Measurements from ENCODE around the gene NELL2. TPM values are rescaled to one million over a fixed set of nuclear protein-coding genes. Genes with fewer than 3 reads are reported as not detected.
A peak's percentile ranks its signal among the peaks of the same experiment; 100 is the strongest.

The NELL2 gene
- total RNA-seq, 4 donors from 2014 or later: 2.6 to 32.3 (median 11.9) TPM

DNA sequence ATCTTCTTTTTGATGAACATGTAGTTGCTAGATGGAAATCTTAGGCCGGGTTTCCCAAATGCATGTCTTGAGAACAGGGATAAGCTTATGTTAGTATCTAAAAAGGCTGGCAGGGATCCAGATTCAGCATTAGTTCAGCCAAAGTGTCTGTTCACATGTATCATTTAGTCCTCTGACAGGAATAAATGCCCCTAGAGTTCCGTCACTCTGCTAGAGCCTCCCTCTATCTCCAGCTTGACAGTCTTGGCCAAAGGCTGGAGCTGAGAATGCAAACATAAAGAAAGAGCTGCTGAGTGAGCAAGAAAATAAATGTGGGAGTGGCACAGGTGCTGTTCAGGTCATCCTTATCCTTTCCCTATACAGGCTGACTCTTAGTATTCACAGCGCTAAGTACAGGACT is 13.8 kb upstream of the NELL2 start:
- intact Hi-C loops (cut with DNase I; ENCODE audit: low total_unique reads): no loop called here
- no peak overlapping the region for H3K4me3 ChIP-seq (ENCODE audit: low read depth, poor library complexity, severe bottlenecking)
- DNase-seq (ENCODE audit: low spot score in 2 of 2): no peak
- TF ChIP-seq, protein P1, sequence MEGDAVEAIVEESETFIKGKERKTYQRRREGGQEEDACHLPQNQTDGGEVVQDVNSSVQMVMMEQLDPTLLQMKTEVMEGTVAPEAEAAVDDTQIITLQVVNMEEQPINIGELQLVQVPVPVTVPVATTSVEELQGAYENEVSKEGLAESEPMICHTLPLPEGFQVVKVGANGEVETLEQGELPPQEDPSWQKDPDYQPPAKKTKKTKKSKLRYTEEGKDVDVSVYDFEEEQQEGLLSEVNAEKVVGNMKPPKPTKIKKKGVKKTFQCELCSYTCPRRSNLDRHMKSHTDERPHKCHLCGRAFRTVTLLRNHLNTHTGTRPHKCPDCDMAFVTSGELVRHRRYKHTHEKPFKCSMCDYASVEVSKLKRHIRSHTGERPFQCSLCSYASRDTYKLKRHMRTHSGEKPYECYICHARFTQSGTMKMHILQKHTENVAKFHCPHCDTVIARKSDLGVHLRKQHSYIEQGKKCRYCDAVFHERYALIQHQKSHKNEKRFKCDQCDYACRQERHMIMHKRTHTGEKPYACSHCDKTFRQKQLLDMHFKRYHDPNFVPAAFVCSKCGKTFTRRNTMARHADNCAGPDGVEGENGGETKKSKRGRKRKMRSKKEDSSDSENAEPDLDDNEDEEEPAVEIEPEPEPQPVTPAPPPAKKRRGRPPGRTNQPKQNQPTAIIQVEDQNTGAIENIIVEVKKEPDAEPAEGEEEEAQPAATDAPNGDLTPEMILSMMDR (IDR thresholded peaks at IDR 0.05): no peak
- no peak for TF ChIP-seq POLR2A (IDR thresholded peaks at IDR 0.05)
- 74 to 80% methylated on average over 3 of the region's 3 CpGs for WGBS, 2 donors

DNA sequence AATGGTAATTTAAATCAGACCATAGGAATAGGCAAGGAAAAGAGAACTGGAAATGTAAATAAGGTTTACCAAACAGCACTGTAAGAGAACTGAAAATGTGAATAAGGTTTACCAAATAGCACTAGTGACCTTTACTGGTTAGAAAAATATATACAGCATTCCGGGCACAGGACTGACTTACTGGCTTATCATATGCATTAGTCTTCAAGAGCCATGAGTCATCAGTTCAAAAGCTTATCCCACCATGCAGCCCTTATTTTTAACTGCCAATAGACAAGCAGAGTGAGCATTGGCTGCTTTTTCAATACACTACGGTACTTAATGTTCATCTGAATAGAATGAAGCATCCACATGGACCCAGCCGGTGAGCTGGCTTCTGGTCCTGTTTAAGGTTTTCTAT is 13.0 kb upstream of the NELL2 start:
- 86 to 95% methylated on average over 3 of the region's 3 CpGs for WGBS, 2 donors
- intact Hi-C loops (cut with DNase I; ENCODE audit: low total_unique reads): no loop called here
- TF ChIP-seq, protein P1 (IDR thresholded peaks at IDR 0.05): no peak
- no peak for TF ChIP-seq POLR2A (IDR thresholded peaks at IDR 0.05)
- no peak for DNase-seq (ENCODE audit: low spot score in 2 of 2)
- no peak overlapping the region for H3K4me3 ChIP-seq (ENCODE audit: low read depth, poor library complexity, severe bottlenecking)

- DNase-seq (ENCODE audit: low spot score in 2 of 2): no peak
- intact Hi-C loops (cut with DNase I; ENCODE audit: low total_unique reads): no loop called here
- H3K4me3 ChIP-seq (ENCODE audit: low read depth, poor library complexity, severe bottlenecking): no peak overlapping the region
- no peak for TF ChIP-seq POLR2A (IDR thresholded peaks at IDR 0.05)
- TF ChIP-seq, protein P1 (IDR thresholded peaks at IDR 0.05): no peak
These were observed 9.8 kb upstream of the NELL2 start for GRCh38 chr12:44885902-44886301.

DNA sequence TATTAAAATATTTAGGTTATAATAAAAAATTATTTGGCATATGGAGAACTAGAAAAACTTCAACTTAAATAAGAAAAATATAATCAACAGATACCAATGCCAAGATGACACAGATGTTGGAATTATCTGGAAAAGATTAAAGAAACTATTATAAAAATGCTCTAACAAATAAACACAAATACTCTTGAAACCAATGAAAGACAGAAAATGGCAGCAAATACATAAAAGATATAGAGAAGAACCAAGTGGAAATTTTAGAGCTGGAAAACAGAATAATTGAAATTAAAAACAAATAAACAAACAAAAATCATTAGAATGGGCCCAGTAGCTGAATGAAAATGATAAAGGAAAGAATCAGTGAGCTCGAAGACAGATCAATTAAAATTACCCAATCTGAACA is 5.1 kb upstream of the NELL2 start:
- intact Hi-C loops (cut with DNase I; ENCODE audit: low total_unique reads): no loop called here
- H3K4me3 ChIP-seq (ENCODE audit: low read depth, poor library complexity, severe bottlenecking): no peak overlapping the region
- no peak for DNase-seq (ENCODE audit: low spot score in 2 of 2)
- TF ChIP-seq, protein P1 (IDR thresholded peaks at IDR 0.05): no peak
- no peak for TF ChIP-seq POLR2A (IDR thresholded peaks at IDR 0.05)
- WGBS, 2 donors: 74 to 82% methylated on average over 1 of the region's 1 CpG

DNA sequence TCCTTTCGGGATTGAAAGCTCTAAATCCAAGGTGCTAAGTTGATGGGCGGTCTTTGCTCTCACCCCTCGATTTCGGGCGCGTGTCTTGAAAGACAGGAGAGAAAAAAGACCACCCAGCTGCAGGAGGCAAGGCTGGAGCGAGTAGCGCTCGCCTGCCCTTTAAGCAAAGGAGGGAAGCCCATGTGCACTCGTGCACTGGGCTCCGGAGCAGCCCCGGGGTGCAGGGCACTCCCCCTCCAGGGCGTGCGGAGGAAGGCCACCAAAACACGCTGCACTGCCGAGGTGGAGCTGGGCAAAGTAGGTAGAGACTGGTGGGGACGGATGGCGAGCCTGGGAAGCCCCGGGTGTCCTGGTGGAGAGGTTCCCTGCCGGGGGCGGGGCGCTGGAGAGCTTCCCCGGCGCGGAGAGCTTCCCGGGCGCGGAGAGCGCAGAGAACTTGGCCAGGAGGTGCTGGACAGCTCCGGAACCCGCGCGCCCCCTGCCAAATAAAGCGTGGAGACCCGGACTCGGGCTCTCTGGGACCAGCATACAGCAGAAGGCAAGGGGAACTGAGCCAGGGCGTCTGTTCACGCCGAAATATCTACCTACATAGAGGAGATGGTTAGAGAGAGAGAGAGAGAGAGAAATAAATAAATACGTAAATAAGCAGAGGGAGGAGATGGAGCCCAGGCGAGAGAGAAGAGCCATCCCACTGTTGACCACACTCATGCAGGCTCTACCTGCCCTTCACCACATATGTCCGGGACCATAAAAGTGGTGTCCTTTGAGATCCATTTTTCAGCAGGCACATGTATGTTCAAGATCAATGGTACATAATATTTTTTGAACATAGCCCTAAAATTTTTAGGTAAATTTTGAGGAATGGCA is 662 bp upstream of the NELL2 start:
- no peak for TF ChIP-seq POLR2A (IDR thresholded peaks at IDR 0.05)
- TF ChIP-seq, protein P1 (IDR thresholded peaks at IDR 0.05): no peak
- H3K4me3 ChIP-seq (ENCODE audit: low read depth, poor library complexity, severe bottlenecking): peak overlapping the region; percentile 44
- DNase-seq (ENCODE audit: low spot score in 2 of 2): no peak
- intact Hi-C loops (cut with DNase I; ENCODE audit: low total_unique reads): no loop called here
- WGBS, 2 donors: 2 to 3% methylated on average over 33 to 37 of the region's 42 CpGs

All from lower leg skin (tissue), 4 donors.